Body of pancreas (tissue), 4 donors: ENCODE data around the gene CMTM4. TPM values are rescaled to one million over a fixed set of nuclear protein-coding genes. Genes with fewer than 3 reads are reported as not detected.
"Not testable (repeated sequence)": the region's sequence is repeated elsewhere in the genome, so short reads cannot be mapped to it uniquely, and the experiment has no call there.

Experiments used
- ATAC-seq: fragments of 150-250 bp; one replicate; pipeline ENCODE4 v1.9.1; 2016
- DNase-seq, 4 donors: peaks; one replicate each; pipeline ENCODE4 v3.0.0-alpha.2; 2019
- H3K27ac ChIP-seq, 4 donors: fragments of 200-600 bp; sonication (generic); 1 replicate in 3 of 4; 2 replicates in 1 of 4; pipeline versions ENCODE4 v1.5.1 to v1.6.1; 2016 to 2019; ENCODE audit warnings: mild to moderate bottlenecking in 1 of 4, mixed read lengths in 1 of 4, moderate library complexity in 1 of 4
- H3K27me3 ChIP-seq, 2 donors: fragments of 200-600 bp; sonication (generic); one replicate each; pipeline ENCODE4 v1.6.0; 2016; ENCODE audit warnings: mild to moderate bottlenecking in 1 of 2
- H3K36me3 ChIP-seq, 2 donors: fragments of 200-600 bp; sonication (generic); replicated peaks in 1 of 2; 2 replicates each; pipeline ENCODE4 v1.5.1; 2016; ENCODE audit warnings: low read depth in 2 of 2; ENCODE audit not compliant: insufficient read depth in 1 of 2
- H3K4me1 ChIP-seq: fragments of 200-600 bp; sonication (generic); one replicate; pipeline ENCODE4 v1.6.0; 2016
- H3K4me3 ChIP-seq, 2 donors: fragments of 200-600 bp; sonication (generic); 1 replicate in 1 of 2; 2 replicates in 1 of 2; pipeline ENCODE4 v1.5.1; 2016 to 2019
- H3K9me3 ChIP-seq, 3 donors: fragments of 200-600 bp; sonication (generic); 1 replicate in 2 of 3; 2 replicates in 1 of 3; pipeline ENCODE4 v1.5.1; 2016
- POLR2A ChIP-seq, 3 donors: fragments of 450-650 bp; IDR thresholded peaks; one replicate each; pipeline ENCODE4 v1.6.1; 2016; ENCODE audit warnings: antibody characterized with exemption in 3 of 3, mild to moderate bottlenecking in 2 of 3
- WGBS, 2 donors: methylation state at CpG; one replicate each; pipeline ENCODE4 v1.1.5; 2017; 5-methylcytosine and 5-hydroxymethylcytosine counted together
- intact Hi-C: fragments of 100-400 bp; cut with DNase I; formaldehyde crosslinking; loops from one replicate; pipeline ENCODE4 v1.15.1; 2023
- total RNA-seq, 2 donors: library from RNA; depleted of rRNA; stranded (reverse); fragments of >200 nt; gene quantifications; one replicate each; pipeline ENCODE4 v1.1.0, GENCODE V29; 2016
- TF ChIP-seq, protein P1 (sequence below), 7 experiments: fragments of 450-650 bp in 4 of 7; fragments of 200-600 bp in 3 of 7; sonication (generic) in 3 of 7; IDR thresholded peaks; one replicate each; pipeline ENCODE4 v1.5.1; 2016 to 2019; ENCODE audit warnings: antibody characterized with exemption in 7 of 7

The CMTM4 gene
- total RNA-seq, 2 donors from 2014 or later, result 35.9 to 36.6 TPM

DNA sequence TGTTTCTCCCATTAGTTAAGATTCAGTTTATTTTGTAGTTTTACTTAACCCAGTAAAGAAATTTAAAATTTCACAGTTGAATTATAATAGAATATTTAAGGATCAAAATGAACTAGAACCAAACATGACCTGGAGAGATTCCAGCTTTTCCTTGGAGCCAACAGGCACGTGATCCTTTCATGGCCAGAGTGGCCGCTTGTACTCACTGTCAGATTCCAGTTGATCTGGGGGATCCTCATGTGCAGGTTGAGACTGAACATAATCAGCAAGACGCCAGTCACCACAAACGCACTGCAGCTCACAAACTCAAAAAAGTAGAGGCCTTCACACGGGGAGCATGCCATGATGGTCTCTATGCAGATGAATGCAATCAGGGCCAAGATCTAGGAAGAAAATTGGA lies 60.3 kb downstream of the CMTM4 start:
- Histone ChIP-seq H3K9me3 (no peaks in the 10 kb centered on the region), H3K27ac (no peak overlapping the region), H3K36me3 (no peaks in the 10 kb centered on the region), H3K4me3 (no peak overlapping the region), H3K4me1 (peaks cover 4% of the 10 kb centered on the region), H3K27me3 (no peaks in the 10 kb centered on the region)
- intact Hi-C loops, result no loop called here
- ATAC-seq (no peak), DNase-seq (no peak)
- WGBS, 2 donors, result 50 to 65% methylated on average over 5 of the region's 5 CpGs
- TF ChIP-seq, protein P1, sequence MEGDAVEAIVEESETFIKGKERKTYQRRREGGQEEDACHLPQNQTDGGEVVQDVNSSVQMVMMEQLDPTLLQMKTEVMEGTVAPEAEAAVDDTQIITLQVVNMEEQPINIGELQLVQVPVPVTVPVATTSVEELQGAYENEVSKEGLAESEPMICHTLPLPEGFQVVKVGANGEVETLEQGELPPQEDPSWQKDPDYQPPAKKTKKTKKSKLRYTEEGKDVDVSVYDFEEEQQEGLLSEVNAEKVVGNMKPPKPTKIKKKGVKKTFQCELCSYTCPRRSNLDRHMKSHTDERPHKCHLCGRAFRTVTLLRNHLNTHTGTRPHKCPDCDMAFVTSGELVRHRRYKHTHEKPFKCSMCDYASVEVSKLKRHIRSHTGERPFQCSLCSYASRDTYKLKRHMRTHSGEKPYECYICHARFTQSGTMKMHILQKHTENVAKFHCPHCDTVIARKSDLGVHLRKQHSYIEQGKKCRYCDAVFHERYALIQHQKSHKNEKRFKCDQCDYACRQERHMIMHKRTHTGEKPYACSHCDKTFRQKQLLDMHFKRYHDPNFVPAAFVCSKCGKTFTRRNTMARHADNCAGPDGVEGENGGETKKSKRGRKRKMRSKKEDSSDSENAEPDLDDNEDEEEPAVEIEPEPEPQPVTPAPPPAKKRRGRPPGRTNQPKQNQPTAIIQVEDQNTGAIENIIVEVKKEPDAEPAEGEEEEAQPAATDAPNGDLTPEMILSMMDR (IDR thresholded peaks at IDR 0.05), result no peak

DNA sequence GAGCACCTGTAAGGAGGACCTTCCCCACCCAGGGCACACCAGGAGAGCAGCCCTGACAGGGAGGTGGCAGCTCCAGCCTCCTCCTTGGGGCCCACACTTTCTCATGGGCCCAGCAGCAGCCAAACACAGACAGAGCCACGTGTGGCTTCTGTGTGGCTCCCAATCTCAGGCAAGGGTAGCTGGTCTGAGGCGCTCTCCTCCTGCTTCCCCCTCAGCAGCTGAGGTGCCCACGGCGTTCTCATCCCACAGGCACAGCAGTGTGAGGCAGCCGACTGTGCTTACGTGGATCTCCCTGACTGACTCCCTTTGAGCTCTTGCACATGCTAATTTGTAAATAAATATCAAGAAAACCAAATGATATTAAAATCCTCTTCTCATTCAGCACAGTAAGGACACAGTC lies 61.1 kb downstream of the CMTM4 start:
- TF ChIP-seq, protein P1 (IDR thresholded peaks at IDR 0.05), result no peak
- no peak for TF ChIP-seq POLR2A (IDR thresholded peaks at IDR 0.05)
- Histone ChIP-seq H3K4me1 (peaks cover 4% of the 10 kb centered on the region), H3K4me3 (no peak overlapping the region), H3K36me3 (no peaks in the 10 kb centered on the region), H3K27me3 (no peaks in the 10 kb centered on the region), H3K27ac (no peak overlapping the region), H3K9me3 (no peaks in the 10 kb centered on the region)
- 88 to 93% methylated on average over 2 to 6 of the region's 6 CpGs for WGBS, 2 donors
- ATAC-seq (no peak), DNase-seq (no peak)
- intact Hi-C loops, result no loop called here

DNA sequence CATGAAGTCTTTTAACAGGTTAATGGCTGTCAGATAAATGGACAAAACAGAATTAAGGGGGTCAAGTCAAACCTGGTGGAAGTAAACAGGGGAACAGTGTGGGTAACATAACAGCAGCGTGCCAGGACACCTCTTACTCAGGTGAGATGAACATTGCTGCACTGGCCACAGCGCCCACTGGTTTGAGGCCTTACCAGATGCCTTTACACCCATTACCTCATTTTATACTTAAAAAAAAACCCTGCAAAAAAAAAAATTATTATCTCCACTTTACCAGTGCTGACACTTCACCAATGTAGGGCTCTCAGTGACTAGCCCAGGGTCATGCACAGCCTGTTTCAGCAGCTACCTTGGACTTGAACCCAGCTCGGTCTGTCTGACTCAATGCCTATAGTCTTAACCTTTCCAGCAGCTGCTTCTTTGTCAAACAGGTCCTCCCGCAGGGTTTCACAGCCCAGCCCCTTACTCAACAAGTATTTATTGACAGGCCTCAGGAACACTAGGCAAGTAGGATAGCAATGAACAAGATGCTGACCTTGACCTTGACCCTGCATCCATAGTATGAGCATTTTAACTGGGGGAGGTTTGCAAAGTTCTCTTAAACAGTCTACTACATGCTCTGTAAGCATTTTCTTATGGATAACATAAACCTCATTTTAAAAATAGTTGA lies 61.9 kb downstream of the CMTM4 start:
- ATAC-seq, result no peak
- Histone ChIP-seq H3K9me3 (no peaks in the 10 kb centered on the region), H3K4me1 (peaks cover 4% of the 10 kb centered on the region), H3K36me3 (no peaks in the 10 kb centered on the region), H3K27ac (no peak overlapping the region), H3K27me3 (no peaks in the 10 kb centered on the region), H3K4me3 (no peak overlapping the region)
- DNase-seq, result no peak
- intact Hi-C loops, result no loop called here
- WGBS, 2 donors, result 87 to 90% methylated on average over 4 of the region's 4 CpGs
- TF ChIP-seq POLR2A (IDR thresholded peaks at IDR 0.05), result no peak
- TF ChIP-seq, protein P1 (IDR thresholded peaks at IDR 0.05), result no peak

DNA sequence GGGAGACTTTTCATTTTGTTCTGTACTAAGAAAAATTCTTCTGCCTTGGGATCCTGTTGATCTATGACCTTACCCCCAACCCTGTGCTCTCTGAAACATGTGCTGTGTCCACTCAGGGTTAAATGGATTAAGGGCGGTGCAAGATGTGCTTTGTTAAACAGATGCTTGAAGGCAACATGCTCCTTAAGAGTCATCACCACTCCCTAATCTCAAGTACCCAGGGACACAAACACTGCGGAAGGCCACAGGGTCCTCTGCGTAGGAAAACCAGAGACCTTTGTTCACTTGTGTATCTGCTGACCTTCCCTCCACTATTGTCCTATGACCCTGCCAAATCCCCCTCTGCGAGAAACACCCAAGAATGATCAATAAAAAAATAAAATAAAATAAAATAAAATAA lies 65.0 kb downstream of the CMTM4 start:
- H3K27me3 ChIP-seq, H3K9me3 ChIP-seq, H3K36me3 ChIP-seq, DNase-seq, ATAC-seq, H3K27ac ChIP-seq, intact Hi-C loops, H3K4me3 ChIP-seq: not testable (repeated sequence)
- WGBS, 2 donors, result 66 to 88% methylated on average over 3 of the region's 4 CpGs
- peaks cover 23% of the 10 kb centered on the region for H3K4me1 ChIP-seq

DNA sequence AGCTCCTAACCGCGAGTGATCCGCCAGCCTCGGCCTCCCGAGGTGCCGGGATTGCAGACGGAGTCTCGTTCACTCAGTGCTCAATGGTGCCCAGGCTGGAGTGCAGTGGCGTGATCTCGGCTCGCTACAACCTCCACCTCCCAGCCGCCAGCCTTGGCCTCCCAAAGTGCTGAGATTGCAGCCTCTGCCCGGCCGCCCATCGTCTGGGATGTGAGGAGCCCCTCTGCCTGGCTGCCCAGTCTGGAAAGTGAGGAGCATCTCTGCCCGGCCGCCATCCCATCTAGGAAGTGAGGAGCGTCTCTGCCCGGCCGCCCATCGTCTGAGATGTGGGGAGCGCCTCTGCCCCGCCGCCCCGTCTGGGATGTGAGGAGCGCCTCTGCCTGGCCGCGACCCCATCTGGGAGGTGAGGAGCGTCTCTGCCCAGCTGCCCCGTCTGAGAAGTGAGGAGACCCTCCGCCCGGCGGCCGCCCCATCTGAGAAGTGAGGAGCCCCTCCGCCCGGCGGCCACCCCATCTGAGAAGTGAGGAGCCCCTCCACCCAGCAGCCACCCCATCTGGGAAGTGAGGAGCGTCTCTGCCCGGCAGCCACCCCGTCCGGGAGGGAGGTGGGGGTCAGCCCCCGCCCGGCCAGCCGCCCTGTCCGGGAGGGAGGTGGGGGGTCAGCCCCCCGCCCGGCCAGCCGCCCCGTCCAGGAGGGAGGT lies 65.8 kb downstream of the CMTM4 start:
- DNase-seq, H3K27ac ChIP-seq, ATAC-seq, H3K36me3 ChIP-seq, intact Hi-C loops, H3K9me3 ChIP-seq, H3K27me3 ChIP-seq, H3K4me3 ChIP-seq: not testable (repeated sequence)
- WGBS, 2 donors, result 80 to 96% methylated on average over 1 to 16 of the region's 49 CpGs
- peaks cover 23% of the 10 kb centered on the region for H3K4me1 ChIP-seq

DNA sequence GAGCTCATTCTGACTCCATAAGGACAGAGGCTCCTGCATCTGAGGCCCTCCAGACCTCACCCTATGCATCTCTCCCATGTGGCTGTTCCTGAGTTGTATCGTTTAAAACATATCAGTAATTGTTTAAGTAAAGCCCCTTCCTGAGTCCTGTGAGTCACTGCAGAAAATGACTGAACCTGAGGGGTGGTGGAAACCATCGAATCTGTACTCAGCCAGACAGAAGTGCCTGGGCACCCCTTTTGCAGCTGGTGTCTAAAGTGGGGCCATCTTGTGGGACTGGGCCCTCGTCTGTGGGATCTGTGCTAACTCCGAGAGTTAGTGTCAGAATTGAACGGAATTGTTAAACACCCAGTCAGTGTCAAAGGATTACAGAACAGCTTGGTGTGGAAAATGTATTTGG lies 66.7 kb downstream of the CMTM4 start:
- H3K27me3 ChIP-seq, result no peaks in the 10 kb centered on the region
- TF ChIP-seq, protein P1 (IDR thresholded peaks at IDR 0.05), result no peak
- no peak for TF ChIP-seq POLR2A (IDR thresholded peaks at IDR 0.05)
- DNase-seq (no peak), ATAC-seq (no peak)
- H3K4me3 ChIP-seq, result no peak overlapping the region
- H3K36me3 ChIP-seq, result no peaks in the 10 kb centered on the region
- intact Hi-C loops, result no loop called here
- H3K27ac ChIP-seq, result no peak overlapping the region
- no peaks in the 10 kb centered on the region for H3K9me3 ChIP-seq
- WGBS, 2 donors, result 90 to 97% methylated on average over 5 of the region's 5 CpGs
- peaks cover 23% of the 10 kb centered on the region for H3K4me1 ChIP-seq

DNA sequence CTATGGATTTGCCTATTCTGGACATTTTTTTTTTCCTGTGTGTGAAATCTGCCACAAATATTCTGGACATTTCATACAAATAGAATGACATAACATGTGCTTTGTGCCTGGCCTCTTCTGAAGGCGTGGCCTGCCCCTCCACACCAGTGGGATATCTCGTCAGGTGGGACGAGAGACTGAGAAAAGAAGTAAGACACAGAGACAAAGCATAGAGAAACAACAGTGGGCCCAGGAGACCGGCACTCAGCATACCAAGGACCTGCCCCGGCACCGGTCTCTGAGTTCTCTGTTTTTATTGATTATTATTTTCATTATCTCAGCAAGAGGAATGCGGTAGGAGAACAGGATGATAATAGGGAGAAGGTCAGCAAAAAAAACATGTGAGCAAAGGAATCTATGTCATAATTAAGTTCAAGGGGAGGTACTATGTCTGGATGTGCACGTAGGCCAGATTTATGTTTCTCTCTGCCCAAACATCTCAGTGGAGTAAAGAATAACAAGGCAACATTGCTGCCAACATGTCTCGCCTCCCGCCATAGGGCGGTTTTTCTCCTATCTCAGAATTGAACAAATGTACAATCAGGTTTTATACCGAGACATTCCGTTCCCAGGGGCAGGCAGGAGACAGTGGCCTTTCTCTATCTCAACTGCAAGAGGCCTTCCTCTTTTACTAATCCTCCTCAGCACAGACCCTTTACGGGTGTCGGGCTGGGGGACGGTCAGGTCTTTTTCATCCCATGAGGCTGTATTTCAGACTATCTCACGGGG lies 68.7 kb downstream of the CMTM4 start:
- ATAC-seq, H3K4me3 ChIP-seq, intact Hi-C loops, H3K27me3 ChIP-seq, H3K36me3 ChIP-seq, H3K9me3 ChIP-seq, DNase-seq: not testable (repeated sequence)
- 33 to 38% methylated on average over 14 to 17 of the region's 17 CpGs for WGBS, 2 donors
- Histone ChIP-seq H3K27ac (peak overlapping the region; percentile 15 to 63 (median 54)), H3K4me1 (peaks cover 23% of the 10 kb centered on the region)
